ENCODE measurements around the gene MRPS5. TPM values are rescaled to one million over a fixed set of nuclear protein-coding genes. Genes with fewer than 3 reads are reported as not detected.
"Not testable (repeated sequence)": the region's sequence is repeated elsewhere in the genome, so short reads cannot be mapped to it uniquely, and the experiment has no call there.

Gene MRPS5
- total RNA-seq, result 39.5 TPM

- peak; percentile 93 for ATAC-seq
These were observed at the start of gene MRPS5 for GRCh38 chr2:95121407-95122196. Gene MRPS5 (minus strand): TSS chr2:95121808. CDS start chr2:95121791, 17 bp downstream.

- ATAC-seq, result peak; percentile 28
These were observed 44.6 kb upstream of the MRPS5 start for GRCh38 chr2:95166065-95166763.

GRCh38 chr2:95165371-95166064 is 43.9 kb upstream of the MRPS5 start, which contains the start of gene ZNF2:
Gene ZNF2 (plus strand): TSS chr2:95165809. CDS start chr2:95176227, 10,418 bp downstream.
- peak; percentile 98 for ATAC-seq

- ATAC-seq, result peak; percentile 30
These were observed 43.4 kb upstream of the MRPS5 start for GRCh38 chr2:95165030-95165370.

- peak; percentile 82 for ATAC-seq
These were observed 38.3 kb upstream of the MRPS5 start, which contains the start of gene ZNF514 for GRCh38 chr2:95159690-95160449. Gene ZNF514 (minus strand): TSS chr2:95159848. CDS start chr2:95153253, 6,595 bp downstream.

DNA sequence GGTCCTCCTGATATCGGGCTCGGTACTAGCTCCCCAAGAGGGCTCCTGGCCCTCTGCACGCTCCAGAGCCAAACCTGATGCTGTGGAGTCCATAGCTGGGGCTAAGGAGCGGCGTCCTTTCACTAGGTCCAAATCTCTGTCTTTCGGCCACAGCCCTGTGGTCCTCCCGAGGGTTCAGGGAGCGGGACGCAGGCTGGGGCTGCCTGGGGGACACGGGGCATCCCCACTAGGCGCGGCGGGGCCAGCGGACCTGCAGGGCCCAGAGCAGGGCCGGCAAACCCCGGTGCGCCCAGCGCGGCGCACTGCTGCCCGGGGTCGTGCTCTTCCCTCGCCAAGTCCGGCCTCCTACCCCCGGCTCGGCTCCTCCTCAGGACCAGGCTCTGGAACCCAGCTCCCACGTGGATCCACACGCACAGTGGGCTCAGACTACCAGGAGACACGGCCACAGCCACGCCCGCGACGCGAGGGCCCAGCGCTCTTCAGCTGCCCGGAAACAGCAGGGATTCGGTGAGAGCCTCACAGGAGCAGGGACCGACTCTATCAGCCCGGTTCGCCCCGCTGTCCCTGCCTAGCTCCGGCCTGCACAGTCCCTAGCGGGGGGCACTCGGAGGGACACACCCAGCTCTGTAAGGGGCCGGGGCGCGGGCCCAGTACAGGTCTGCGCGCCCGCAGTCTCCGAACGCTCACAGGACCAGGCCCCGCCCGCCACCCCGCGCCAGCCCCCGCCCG is 37.4 kb upstream of the MRPS5 start:
- peak; percentile 53 for ATAC-seq

DNA sequence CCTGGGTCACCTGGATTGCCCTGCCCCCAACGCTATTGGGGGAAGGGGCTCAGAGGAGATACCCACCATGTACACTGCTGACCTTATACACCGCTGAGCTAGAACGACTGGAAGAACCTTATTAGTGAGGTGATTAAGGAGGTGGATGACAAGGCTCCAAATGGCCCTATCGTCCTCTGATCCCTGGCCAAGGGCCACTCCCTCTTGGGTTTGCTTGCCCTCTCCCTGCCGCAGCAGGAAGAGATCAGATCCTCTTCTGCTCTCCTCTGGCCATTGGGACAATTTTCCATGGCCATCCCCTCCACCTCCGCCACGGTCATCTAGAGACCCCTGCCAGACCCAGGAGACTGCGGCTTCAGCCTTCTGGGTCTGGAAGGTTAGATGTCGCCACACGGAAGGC is 36.8 kb upstream of the MRPS5 start:
- ATAC-seq, result peak; percentile 22

DNA sequence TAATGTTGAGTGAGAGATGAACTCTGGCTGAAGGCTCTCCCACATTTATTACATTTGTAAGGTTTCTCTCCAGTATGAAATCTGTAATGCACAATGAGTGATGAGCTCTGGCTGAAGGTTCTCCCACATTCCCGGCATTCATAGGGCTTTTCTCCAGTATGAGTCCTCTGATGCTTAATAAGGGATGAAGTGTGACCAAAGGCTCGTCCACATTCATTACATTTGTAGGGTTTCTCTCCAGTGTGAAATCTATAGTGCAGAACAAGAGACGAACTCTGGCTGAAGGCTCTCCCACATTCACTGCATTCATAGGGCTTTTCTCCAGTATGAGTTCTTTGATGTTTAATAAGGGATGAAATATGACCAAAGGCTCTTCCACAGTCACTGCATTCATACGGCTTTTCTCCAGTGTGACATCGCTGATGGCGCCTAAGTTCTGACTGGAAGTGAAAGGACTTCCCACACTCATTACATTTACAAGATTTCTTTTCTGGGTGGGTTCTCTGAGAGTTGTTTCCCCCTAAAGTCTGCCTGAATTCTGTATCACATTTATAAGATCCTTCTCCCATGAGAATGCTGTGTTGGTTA is 27.9 kb upstream of the MRPS5 start:
- ATAC-seq, result no peak

DNA sequence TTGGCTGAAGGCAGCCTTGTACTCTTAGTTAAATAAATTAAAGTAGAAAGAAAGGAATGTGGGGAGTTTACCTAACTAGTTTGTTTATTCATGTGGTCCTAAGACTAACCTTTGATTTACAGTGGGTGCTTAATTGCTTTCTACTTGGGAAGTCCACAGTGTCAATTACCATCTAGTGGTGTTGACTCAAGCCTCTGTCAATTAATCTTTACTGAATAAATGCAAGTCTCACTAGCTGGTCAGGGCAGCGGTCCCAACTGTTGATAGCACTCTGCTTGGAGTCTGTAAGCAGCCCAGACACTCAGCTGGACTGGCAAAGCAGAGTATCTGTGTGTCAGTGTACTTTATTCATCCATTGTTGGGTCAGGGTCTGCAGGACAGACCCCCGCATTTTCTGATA is 22.2 kb upstream of the MRPS5 start:
- no peak for ATAC-seq

- ATAC-seq, result no peak
These were observed 17.1 kb upstream of the MRPS5 start for GRCh38 chr2:95138702-95139101.

- ATAC-seq, result peak; percentile 4
These were observed 566 bp upstream of the MRPS5 start for GRCh38 chr2:95122197-95122551.

- no peak for ATAC-seq
These were observed 558 bp downstream of the MRPS5 start for GRCh38 chr2:95121093-95121406.

GRCh38 chr2:95115418-95115817 is 6.2 kb downstream of the MRPS5 start:
- ATAC-seq, result peak; percentile 90

DNA sequence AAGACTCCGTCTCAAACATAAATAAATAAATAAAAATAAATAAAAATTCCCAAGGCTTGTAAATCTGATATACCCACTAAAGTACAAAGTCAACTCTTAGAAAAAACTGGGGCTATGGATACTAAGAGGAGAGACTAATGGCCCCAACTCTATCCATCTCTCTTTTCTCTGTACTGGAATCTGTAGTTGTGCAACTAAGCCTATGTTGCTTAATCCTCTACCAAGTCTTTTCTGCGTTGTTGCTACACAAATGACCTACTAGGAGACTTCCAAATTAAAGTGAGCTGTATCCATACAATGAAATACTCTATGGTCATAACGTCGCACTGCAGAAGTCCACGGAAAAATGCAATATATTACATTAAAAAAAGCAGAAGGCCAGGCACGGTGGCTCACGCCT is 8.1 kb downstream of the MRPS5 start:
- ATAC-seq, result no peak

GRCh38 chr2:95110395-95110794 is 11.2 kb downstream of the MRPS5 start:
- no peak for ATAC-seq

GRCh38 chr2:95109260-95109659 is 12.3 kb downstream of the MRPS5 start:
- no peak for ATAC-seq

GRCh38 chr2:95106081-95106480 is 15.5 kb downstream of the MRPS5 start:
- ATAC-seq, result peak; percentile 74

- ATAC-seq, result no peak
These were observed 17.0 kb downstream of the MRPS5 start for GRCh38 chr2:95104606-95105005.

GRCh38 chr2:95099910-95100309 is 21.7 kb downstream of the MRPS5 start:
- no peak for ATAC-seq

DNA sequence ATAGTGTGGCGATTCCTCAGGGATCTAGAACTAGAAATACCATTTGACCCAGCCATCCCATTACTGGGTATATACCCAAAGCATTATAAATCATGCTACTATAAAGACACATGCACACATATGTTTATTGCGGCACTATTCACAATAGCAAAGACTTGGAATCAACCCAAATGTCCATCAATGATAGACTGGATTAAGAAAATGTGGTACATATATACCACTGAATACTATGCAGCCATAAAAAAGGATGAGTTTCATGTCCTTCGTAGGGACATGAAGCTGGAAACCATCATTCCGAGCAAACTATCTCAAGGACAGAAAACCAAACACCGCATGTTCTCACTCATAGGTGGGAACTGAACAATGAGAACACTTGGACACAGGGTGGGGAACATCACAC is 23.3 kb downstream of the MRPS5 start:
- ATAC-seq, result not testable (repeated sequence)

- ATAC-seq, result no peak
These were observed 29.6 kb downstream of the MRPS5 start for GRCh38 chr2:95091885-95092555.
